Effector memory CD4-positive, alpha-beta T cell (primary cell): Measurements from ENCODE around the gene PRDM11.

Experiments
- DNase-seq, 3 donors: peaks; one replicate each; pipeline ENCODE4 v3.0.0-alpha.2; 2020
- H3K27ac ChIP-seq: 2 replicates; pipeline ENCODE4 v1.7.0; 2013; ENCODE audit warnings: mild to moderate bottlenecking, low read length, moderate library complexity; ENCODE audit not compliant: insufficient read depth, poor library complexity, severe bottlenecking
- H3K27me3 ChIP-seq: replicated peaks from 2 replicates; pipeline ENCODE4 v1.7.0; 2013; ENCODE audit warnings: mild to moderate bottlenecking, low read length; ENCODE audit not compliant: insufficient read depth, control insufficient read depth, poor library complexity, severe bottlenecking
- H3K36me3 ChIP-seq: 2 replicates; pipeline ENCODE4 v1.7.0; 2013; ENCODE audit warnings: mild to moderate bottlenecking, low read length, moderate library complexity; ENCODE audit not compliant: control insufficient read depth, insufficient read depth
- H3K4me1 ChIP-seq: 2 replicates; pipeline ENCODE4 v1.7.0; 2013; ENCODE audit warnings: low read length, mild to moderate bottlenecking; ENCODE audit not compliant: control insufficient read depth, insufficient read depth, poor library complexity, severe bottlenecking
- H3K4me3 ChIP-seq: 2 replicates; pipeline ENCODE4 v1.7.0; 2013; ENCODE audit warnings: low read length, low read depth, mild to moderate bottlenecking; ENCODE audit not compliant: insufficient read depth, poor library complexity, severe bottlenecking
- H3K9me3 ChIP-seq: 2 replicates; pipeline ENCODE4 v1.7.0; 2013; ENCODE audit warnings: mild to moderate bottlenecking, low read length, moderate library complexity; ENCODE audit not compliant: control insufficient read depth

Gene PRDM11

GRCh38 chr11:45156741-45157140 lies 10.3 kb downstream of the PRDM11 start:
- no peaks in the 10 kb centered on the region for H3K9me3 ChIP-seq
- no peak for DNase-seq
- no peaks in the 10 kb centered on the region for H3K4me1 ChIP-seq
- H3K27ac ChIP-seq = no peak overlapping the region
- H3K4me3 ChIP-seq = no peak overlapping the region
- no peaks in the 10 kb centered on the region for H3K27me3 ChIP-seq
- H3K36me3 ChIP-seq = no peaks in the 10 kb centered on the region

- no peak for DNase-seq
- Histone ChIP-seq H3K36me3 (no peaks in the 10 kb centered on the region), H3K27me3 (no peaks in the 10 kb centered on the region), H3K27ac (no peak overlapping the region), H3K4me1 (no peaks in the 10 kb centered on the region), H3K9me3 (no peaks in the 10 kb centered on the region), H3K4me3 (no peak overlapping the region)
Measured at GRCh38 chr11:45157247-45158209, 11.1 kb downstream of the PRDM11 start.

GRCh38 chr11:45158210-45158731 lies 11.8 kb downstream of the PRDM11 start:
- no peaks in the 10 kb centered on the region for H3K9me3 ChIP-seq
- no peaks in the 10 kb centered on the region for H3K27me3 ChIP-seq
- no peaks in the 10 kb centered on the region for H3K36me3 ChIP-seq
- no peak overlapping the region for H3K4me3 ChIP-seq
- no peak overlapping the region for H3K27ac ChIP-seq
- no peak for DNase-seq
- no peaks in the 10 kb centered on the region for H3K4me1 ChIP-seq

GRCh38 chr11:45158891-45159605 lies 12.6 kb downstream of the PRDM11 start:
- Histone ChIP-seq H3K27me3 (no peaks in the 10 kb centered on the region), H3K4me1 (no peaks in the 10 kb centered on the region), H3K36me3 (no peaks in the 10 kb centered on the region), H3K9me3 (no peaks in the 10 kb centered on the region), H3K4me3 (no peak overlapping the region), H3K27ac (no peak overlapping the region)
- no peak for DNase-seq

GRCh38 chr11:45159781-45160365 lies 13.4 kb downstream of the PRDM11 start:
- Histone ChIP-seq H3K36me3 (no peaks in the 10 kb centered on the region), H3K27ac (no peak overlapping the region), H3K4me1 (no peaks in the 10 kb centered on the region), H3K9me3 (no peaks in the 10 kb centered on the region), H3K27me3 (no peaks in the 10 kb centered on the region), H3K4me3 (no peak overlapping the region)
- no peak for DNase-seq

- Histone ChIP-seq H3K36me3 (no peaks in the 10 kb centered on the region), H3K9me3 (no peaks in the 10 kb centered on the region), H3K4me1 (no peaks in the 10 kb centered on the region), H3K4me3 (no peak overlapping the region), H3K27me3 (no peaks in the 10 kb centered on the region), H3K27ac (no peak overlapping the region)
- DNase-seq = no peak
Measured at GRCh38 chr11:45161252-45162063, 15.0 kb downstream of the PRDM11 start.

GRCh38 chr11:45162064-45162375 lies 15.6 kb downstream of the PRDM11 start:
- no peak for DNase-seq
- H3K9me3 ChIP-seq = no peaks in the 10 kb centered on the region
- H3K36me3 ChIP-seq = no peaks in the 10 kb centered on the region
- H3K27ac ChIP-seq = no peak overlapping the region
- H3K4me1 ChIP-seq = no peaks in the 10 kb centered on the region
- no peak overlapping the region for H3K4me3 ChIP-seq
- no peaks in the 10 kb centered on the region for H3K27me3 ChIP-seq

GRCh38 chr11:45162916-45163879 lies 16.8 kb downstream of the PRDM11 start:
- Histone ChIP-seq H3K27ac (no peak overlapping the region), H3K9me3 (no peaks in the 10 kb centered on the region), H3K36me3 (no peaks in the 10 kb centered on the region), H3K4me3 (no peak overlapping the region), H3K4me1 (no peaks in the 10 kb centered on the region), H3K27me3 (no peaks in the 10 kb centered on the region)
- DNase-seq = no peak
